Activated CD8-positive, alpha-beta memory T cell treated with anti-CD3 and anti-CD28 coated beads for 48 hours (primary cell): Measurements from ENCODE around the gene G3BP2.
"Not testable (repeated sequence)": the region's sequence is repeated elsewhere in the genome, so short reads cannot be mapped to it uniquely, and the experiment has no call there.

Source experiments
- DNase-seq, 3 experiments: peaks; one replicate each; pipeline ENCODE4 v3.0.0-alpha.2; 2020; ENCODE audit warnings: low read depth in 2 of 3, low spot score in 2 of 3

The G3BP2 gene

DNA sequence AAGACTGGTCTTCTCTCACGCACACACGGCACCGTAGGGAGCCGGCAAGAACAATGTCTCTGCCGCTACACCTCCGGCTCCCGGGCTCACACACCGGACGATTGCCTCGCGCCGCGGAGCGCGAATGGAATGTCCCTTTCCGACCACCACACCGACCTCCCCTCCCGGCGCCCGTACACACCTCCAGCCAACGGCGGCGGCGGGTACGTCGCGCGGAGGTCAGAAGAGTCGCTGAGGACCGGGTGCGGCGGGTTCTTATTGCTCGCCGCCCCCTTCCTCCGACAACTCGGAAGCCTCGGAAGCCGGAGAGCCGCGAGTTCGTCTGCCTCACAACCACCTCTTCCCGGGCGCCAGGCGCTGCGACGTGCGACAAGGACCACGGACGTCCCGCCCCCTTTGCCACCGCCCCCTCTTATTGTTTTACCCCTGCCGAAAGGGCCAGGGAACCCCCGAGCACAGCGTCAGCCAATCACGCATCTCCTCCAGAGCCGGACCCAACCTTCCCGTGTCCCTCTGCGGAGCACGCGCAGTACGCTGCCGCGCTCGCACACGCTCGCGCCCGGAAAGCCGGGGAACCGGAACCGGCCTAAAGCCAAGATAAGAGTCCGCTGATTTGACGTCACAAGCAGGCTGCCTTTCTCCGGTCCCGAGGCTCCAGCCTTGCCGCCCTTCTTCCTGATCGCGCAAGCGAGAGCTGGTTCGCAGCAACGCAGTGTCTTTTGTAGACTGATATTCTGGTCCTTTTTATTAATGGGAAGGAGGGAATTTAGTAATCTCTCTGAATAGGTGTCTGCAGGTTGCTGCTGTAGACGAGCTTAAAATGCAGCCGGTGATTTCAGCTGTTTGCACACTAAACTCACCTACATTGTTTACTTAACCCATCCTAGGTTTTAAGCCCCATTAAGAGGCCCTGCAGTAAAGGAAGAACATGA, at the start of gene G3BP2:
Gene G3BP2, minus strand, starts transcription at position 385 of the 932 bp plus-strand sequence. CDS start 11,386 bp downstream, outside the sequence.
- DNase-seq: peak; percentile 81 to 95 (median 87)

- DNase-seq: no peak
Measured at GRCh38 chr4:75722417-75722816, 49.2 kb upstream of the G3BP2 start.

DNA sequence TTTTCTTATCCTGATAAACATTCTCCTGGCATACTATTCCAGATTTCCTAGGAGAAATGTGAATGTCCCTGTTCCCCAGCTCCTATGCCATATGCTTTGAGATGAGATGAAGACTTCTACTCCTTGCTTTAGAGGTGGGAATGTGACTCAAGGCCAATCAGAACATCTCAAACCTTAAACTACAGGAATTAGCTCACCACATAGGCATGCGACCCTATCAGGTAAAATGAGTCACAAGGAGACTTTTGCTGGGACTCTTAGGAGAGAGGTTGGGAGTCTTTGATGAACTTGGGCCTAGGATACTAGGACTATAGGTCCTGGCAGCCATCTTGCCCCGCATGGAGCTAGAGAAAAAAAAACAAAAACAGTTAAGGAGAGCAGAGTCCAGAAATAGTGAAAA, 45.3 kb upstream of the G3BP2 start:
- DNase-seq: no peak

DNA sequence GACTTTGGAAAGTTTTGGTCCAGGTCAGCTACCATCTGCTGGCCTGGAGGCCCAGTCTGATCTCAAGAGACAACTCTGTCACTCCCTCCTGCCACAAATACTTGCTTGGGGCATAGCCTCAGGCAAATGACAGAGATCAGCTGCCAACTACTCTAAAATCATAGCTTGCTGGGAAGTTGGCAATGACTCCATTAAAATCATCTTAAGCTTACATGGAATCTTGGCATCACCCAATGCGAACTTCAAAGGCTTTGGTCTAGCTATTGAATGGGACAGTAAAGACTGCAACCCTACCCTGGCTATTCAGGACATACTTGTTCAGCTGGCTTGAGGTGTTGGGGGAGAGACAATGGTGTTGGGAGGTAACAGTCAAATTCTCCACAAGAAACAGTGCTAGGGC, 44.2 kb upstream of the G3BP2 start:
- DNase-seq: no peak

GRCh38 chr4:75716054-75716453, 42.8 kb upstream of the G3BP2 start:
- not testable (repeated sequence) for DNase-seq

GRCh38 chr4:75715105-75715799, 42.0 kb upstream of the G3BP2 start:
- no peak for DNase-seq

GRCh38 chr4:75714704-75715103, 41.5 kb upstream of the G3BP2 start:
- DNase-seq: no peak

DNA sequence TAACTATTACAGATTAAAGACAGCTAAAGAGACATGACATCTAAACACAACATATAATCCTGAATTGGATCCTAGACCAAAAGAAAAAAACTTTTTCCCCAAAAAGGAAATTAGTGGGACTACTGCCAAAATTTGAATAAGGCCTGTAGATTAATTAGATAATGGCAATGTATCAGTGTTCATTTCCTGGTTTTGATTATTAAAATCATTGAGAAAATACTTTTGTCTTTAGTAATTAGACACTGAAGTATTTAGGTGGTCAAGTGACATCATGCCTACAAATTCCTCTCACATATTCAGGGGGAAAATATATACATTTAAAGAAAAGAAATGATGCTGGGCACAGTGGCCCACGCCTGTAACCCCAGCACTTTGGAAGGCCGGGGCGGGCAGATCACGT, 40.8 kb upstream of the G3BP2 start:
- no peak for DNase-seq

DNA sequence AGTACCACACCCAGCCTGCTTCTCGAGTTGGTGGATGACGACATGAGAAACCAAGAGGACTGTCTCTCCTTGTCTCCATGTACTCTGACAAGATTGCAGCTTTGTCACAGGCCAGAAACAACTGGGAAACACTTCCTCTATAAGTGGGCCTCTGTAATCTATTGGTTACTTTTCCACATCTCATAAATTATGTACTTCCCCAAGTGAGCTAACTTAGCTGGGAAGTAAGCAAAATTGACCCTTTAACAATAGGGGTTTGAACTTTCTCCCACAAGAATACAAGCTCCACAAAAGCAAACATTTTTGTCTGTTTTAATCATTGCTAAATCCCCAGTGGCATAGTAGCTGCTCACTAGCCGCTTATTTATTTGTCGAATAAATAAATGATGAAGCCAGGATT, 37.0 kb upstream of the G3BP2 start:
- no peak for DNase-seq

- no peak for DNase-seq
Measured at GRCh38 chr4:75708218-75708691, 35.0 kb upstream of the G3BP2 start.

GRCh38 chr4:75705198-75705977, 32.2 kb upstream of the G3BP2 start:
- DNase-seq: no peak

GRCh38 chr4:75702919-75703411, 29.8 kb upstream of the G3BP2 start:
- DNase-seq: no peak

GRCh38 chr4:75699299-75699698, 26.1 kb upstream of the G3BP2 start:
- DNase-seq: no peak

DNA sequence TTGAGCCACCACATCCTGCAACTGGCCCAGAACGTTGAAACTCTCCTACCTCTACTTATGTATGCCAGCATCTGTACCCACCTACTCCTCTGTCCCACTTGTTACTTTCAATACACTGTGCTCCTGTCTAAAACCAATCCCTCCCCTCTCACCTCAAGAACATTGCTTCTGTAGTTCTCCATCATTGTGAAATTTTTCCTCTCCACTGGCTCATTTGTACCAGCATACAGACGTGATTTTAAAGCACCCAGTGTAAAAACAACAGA, 25.7 kb upstream of the G3BP2 start:
- no peak for DNase-seq

DNA sequence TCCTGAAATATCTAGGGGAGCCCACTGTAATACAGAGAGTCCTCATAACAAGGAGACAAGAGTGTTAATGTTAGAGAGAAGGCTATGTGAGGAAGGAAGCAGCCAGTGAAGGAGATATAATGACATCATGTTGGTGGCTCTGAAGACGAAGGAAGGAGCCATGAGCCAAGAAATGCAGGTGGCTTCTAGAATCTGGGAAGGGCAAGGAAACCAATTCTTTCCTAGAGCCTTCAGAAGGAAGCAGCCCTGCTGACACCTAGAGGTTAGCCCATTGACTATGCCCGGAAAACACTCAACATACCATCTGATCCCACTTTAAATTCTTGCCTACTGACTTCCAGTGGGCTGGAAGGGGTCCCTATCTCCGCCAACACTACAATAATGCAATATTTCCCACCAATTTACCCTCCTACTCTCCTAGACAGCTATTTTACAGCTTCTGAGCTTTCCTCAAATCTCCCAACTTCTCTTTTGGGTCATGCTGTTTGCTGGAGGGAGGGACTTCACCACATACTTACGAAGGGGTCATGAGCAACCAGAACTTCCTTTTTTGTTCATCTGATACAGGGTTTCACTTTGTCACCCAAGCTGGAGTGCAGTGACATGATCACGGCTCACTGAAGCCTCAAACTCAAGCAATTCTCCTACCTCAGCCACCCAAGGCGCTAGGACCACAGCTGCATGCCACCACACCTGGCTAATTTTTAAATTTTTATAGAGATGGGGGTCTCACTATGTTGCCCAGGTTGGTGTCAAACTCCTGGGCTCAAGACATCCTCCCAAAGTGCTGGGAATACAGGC, 25.2 kb upstream of the G3BP2 start:
- DNase-seq: no peak

DNA sequence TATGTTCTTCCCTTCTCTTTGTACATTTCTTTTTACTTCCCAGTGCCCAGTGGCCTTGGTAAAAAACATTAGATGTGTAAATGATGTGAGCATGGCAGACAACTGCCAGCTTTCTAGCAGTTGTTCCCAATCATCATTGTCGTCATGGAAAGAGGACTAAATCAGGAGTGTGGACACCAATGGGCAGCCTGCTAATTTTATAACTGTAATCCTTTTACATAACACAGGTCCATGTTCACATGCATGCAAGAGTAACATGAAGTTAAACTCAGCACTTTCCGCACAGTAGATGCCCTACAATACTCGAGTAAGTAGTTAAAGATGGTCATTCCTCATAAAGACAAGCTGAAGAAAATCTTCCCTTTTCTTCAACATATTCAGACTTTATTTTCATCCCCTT, 23.4 kb upstream of the G3BP2 start:
- no peak for DNase-seq

- no peak for DNase-seq
Measured at GRCh38 chr4:75696071-75696470, 22.9 kb upstream of the G3BP2 start.

- not testable (repeated sequence) for DNase-seq
Measured at GRCh38 chr4:75692066-75692465, 18.9 kb upstream of the G3BP2 start.

DNA sequence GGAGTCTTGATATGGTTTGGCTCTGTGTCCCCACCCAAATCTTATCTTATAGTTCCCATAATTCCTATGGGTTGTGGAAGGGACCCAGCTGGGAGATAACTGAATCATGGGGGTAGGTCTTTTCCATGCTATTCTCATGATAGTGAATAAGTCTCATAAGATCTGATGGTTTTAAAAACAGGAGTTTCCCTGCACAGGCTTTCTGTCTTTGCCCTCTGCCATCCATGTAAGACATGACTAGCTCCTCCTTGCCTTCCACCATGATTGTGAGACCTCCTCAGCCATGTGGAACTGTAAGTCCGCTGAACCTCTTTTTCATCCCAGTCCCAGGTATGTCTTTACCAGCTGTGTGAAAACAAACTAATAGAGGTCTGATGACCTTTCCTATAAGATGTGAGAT, 13.9 kb upstream of the G3BP2 start:
- DNase-seq: not testable (repeated sequence)

GRCh38 chr4:75686346-75686745, 13.1 kb upstream of the G3BP2 start:
- no peak for DNase-seq
